OCI-LY7 (cell line): ENCODE results near the gene IGF1R.

Source experiments
- EZH2phosphoT487 ChIP-seq: fragments of 200-600 bp; sonication (generic); IDR thresholded peaks from 2 replicates; pipeline ENCODE4 v1.6.1; 2018; ENCODE audit warnings: low read depth, borderline replicate concordance, mild to moderate bottlenecking, mixed run types, antibody characterized with exemption, low read length, moderate library complexity, mixed read lengths
- TF ChIP-seq, protein P1 (sequence below): fragments of 200-600 bp; sonication (generic); conservative IDR thresholded peaks from 2 replicates; pipeline ENCODE4 v1.5.1; 2014; ENCODE audit warnings: mild to moderate bottlenecking, antibody characterized with exemption, low read length, moderate library complexity, mixed read lengths

DNA sequence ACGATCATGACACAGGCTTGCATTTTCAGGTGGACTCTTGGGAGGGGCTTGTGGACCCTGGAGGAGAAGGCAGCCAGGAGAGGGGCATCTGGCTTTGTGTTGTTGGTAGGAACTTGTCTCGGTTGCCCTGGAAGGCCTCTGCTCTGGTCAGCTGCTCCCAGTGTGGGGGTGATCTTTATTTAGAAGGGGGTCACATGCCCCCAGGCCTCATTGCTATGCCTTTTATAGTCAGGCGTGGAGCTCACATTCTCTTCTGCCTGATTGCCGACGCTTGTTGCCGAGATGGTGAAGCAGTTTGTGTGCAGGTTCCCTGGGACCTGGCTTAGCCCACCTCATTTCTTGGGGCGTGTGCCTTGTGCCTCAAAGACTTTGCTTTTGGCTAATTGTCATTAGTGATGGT, 66.6 kb downstream of the IGF1R start:
- TF ChIP-seq, protein P1, sequence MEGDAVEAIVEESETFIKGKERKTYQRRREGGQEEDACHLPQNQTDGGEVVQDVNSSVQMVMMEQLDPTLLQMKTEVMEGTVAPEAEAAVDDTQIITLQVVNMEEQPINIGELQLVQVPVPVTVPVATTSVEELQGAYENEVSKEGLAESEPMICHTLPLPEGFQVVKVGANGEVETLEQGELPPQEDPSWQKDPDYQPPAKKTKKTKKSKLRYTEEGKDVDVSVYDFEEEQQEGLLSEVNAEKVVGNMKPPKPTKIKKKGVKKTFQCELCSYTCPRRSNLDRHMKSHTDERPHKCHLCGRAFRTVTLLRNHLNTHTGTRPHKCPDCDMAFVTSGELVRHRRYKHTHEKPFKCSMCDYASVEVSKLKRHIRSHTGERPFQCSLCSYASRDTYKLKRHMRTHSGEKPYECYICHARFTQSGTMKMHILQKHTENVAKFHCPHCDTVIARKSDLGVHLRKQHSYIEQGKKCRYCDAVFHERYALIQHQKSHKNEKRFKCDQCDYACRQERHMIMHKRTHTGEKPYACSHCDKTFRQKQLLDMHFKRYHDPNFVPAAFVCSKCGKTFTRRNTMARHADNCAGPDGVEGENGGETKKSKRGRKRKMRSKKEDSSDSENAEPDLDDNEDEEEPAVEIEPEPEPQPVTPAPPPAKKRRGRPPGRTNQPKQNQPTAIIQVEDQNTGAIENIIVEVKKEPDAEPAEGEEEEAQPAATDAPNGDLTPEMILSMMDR = no peak
- TF ChIP-seq EZH2phosphoT487 = no peak
